HCT116 (cell line): ENCODE results near the gene TAF6. TPM values are rescaled to one million over a fixed set of nuclear protein-coding genes. Genes with fewer than 3 reads are reported as not detected.

Source experiments
- ATAC-seq: fragments of 200-7000 bp; cut with Tn5 transposase; 2 replicates; pipeline ENCODE4 v1.9.1; 2020; ENCODE audit warnings: mild to moderate bottlenecking, moderate library complexity
- BruUV-seq: library from RNA; stranded (reverse); fragments of 400-500 nt; replicated peaks from 2 replicates; lab custom pipeline; 2021; lab: Mats Ljungman, UMichigan
- CTCF ChIA-PET: fragments of 300-600 bp; sonication (Branson Sonifier 250); formaldehyde crosslinking; loops from one replicate; lab custom pipeline; 2021; ENCODE audit warnings: antibody characterized with exemption; lab: Charles Lee
- POLR2A ChIA-PET: fragments of 300-600, 350-600 bp; sonication (Branson Sonifier 250); formaldehyde crosslinking; loops from one replicate; lab custom pipeline; 2021; ENCODE audit warnings: antibody characterized with exemption; lab: Charles Lee
- RAD21 ChIA-PET, 2 experiments: fragments of 300-600 bp; sonication (Branson Sonifier 250); formaldehyde crosslinking; loops; one replicate each; lab custom pipeline; 2023; ENCODE audit warnings: low total read pairs in 2 of 2; ENCODE audit not compliant: uncharacterized antibody in 2 of 2, unreplicated experiment in 2 of 2, low non-redundant PET in 1 of 2; lab: Charles Lee
- DNase-seq: peaks from one replicate; pipeline ENCODE4 v3.0.0-alpha.2; 2010; ENCODE audit warnings: low read depth, low spot score
- H2AFZ ChIP-seq: fragments of 200-600 bp; shearing (Covaris generic), sonication (generic); 2 replicates; pipeline ENCODE4 v1.6.1; 2017; ENCODE audit warnings: low read depth, mixed run types, mixed read lengths, antibody characterized with exemption, low read length; ENCODE audit not compliant: poor library complexity, severe bottlenecking
- H3K27ac ChIP-seq: 2 replicates; pipeline ENCODE4 v1.5.1; 2012; ENCODE audit warnings: low read depth, low read length
- H3K27me3 ChIP-seq: fragments of 200-600 bp; sonication (generic); 2 replicates; pipeline ENCODE4 v1.6.1; 2016; ENCODE audit warnings: mixed run types, low read length, mixed read lengths; ENCODE audit not compliant: insufficient read depth
- H3K36me3 ChIP-seq, 2 experiments: fragments of 200-500 bp in 1 of 2; fragments of 200-600 bp in 1 of 2; sonication (Bioruptor generic) in 1 of 2; sonication (generic) in 1 of 2; 2 replicates each; pipeline versions ENCODE4 v1.5.1 to v1.6.1; 2014 to 2016; ENCODE audit warnings: low read length in 2 of 2, inconsistent platforms in 1 of 2, mixed read lengths in 1 of 2, mixed run types in 1 of 2; ENCODE audit not compliant: insufficient read depth in 2 of 2, control insufficient read depth in 1 of 2
- H3K4me1 ChIP-seq, 2 experiments: fragments of 200-600 bp in 1 of 2; sonication (generic) in 1 of 2; 2 replicates each; pipeline versions ENCODE4 v1.5.1 to v1.6.1; 2012 to 2017; ENCODE audit warnings: low read length in 2 of 2, inconsistent platforms in 1 of 2, mild to moderate bottlenecking in 1 of 2, mixed read lengths in 1 of 2, mixed run types in 1 of 2, moderate library complexity in 1 of 2; ENCODE audit not compliant: insufficient read depth in 2 of 2, control insufficient read depth in 1 of 2
- H3K4me2 ChIP-seq: fragments of 200-600 bp; sonication (generic); 2 replicates; pipeline ENCODE4 v1.6.1; 2017; ENCODE audit warnings: mixed run types, low read length, mixed read lengths
- H3K4me3 ChIP-seq, 2 experiments: fragments of 200-600 bp in 1 of 2; sonication (generic) in 1 of 2; replicated peaks in 1 of 2; 2 replicates each; pipeline ENCODE4 v1.5.1; 2011 to 2016; ENCODE audit warnings: low read length in 2 of 2, control low read depth in 1 of 2, low read depth in 1 of 2, mild to moderate bottlenecking in 1 of 2, mixed read lengths in 1 of 2, mixed run types in 1 of 2
- H3K79me2 ChIP-seq: fragments of 200-600 bp; sonication (generic); 2 replicates; pipeline ENCODE4 v1.6.1; 2017; ENCODE audit warnings: mild to moderate bottlenecking, mixed run types, low read length, moderate library complexity, mixed read lengths; ENCODE audit not compliant: insufficient read depth
- H3K9ac ChIP-seq: fragments of 200-600 bp; sonication (generic); 2 replicates; pipeline ENCODE4 v1.6.1; 2016; ENCODE audit warnings: low read length, mixed read lengths
- H3K9me2 ChIP-seq: fragments of 200-600 bp; sonication (generic), shearing (Covaris generic); 2 replicates; pipeline ENCODE4 v1.6.1; 2017; ENCODE audit warnings: mixed run types, mild to moderate bottlenecking, moderate library complexity; ENCODE audit not compliant: insufficient read depth
- H3K9me3 ChIP-seq, 2 experiments: fragments of 200-500 bp in 1 of 2; fragments of 200-600 bp in 1 of 2; sonication (Bioruptor generic) in 1 of 2; sonication (generic) in 1 of 2; 2 replicates each; pipeline ENCODE4 v1.6.1; 2014 to 2017; ENCODE audit warnings: low read length in 2 of 2, mixed read lengths in 2 of 2, inconsistent platforms in 1 of 2, low read depth in 1 of 2, mild to moderate bottlenecking in 1 of 2, mixed run types in 1 of 2, moderate library complexity in 1 of 2; ENCODE audit not compliant: control insufficient read depth in 1 of 2, insufficient read depth in 1 of 2
- H4K20me1 ChIP-seq: fragments of 200-600 bp; sonication (generic), shearing (Covaris generic); 2 replicates; pipeline ENCODE4 v1.6.1; 2017; ENCODE audit warnings: mixed run types, mild to moderate bottlenecking, moderate library complexity; ENCODE audit not compliant: insufficient read depth
- CTCF ChIP-seq, 3 experiments: fragments of 200-600 bp in 1 of 3; sonication (generic) in 1 of 3; IDR thresholded peaks in 2 of 3; conservative IDR thresholded peaks in 1 of 3; 2 replicates each; pipeline ENCODE4 v1.5.1; 2012 to 2017; ENCODE audit warnings: low read depth in 2 of 3, low read length in 2 of 3, antibody characterized with exemption in 1 of 3, borderline replicate concordance in 1 of 3, control low read depth in 1 of 3, mild to moderate bottlenecking in 1 of 3, mixed read lengths in 1 of 3, mixed run types in 1 of 3, moderate library complexity in 1 of 3; ENCODE audit not compliant: insufficient read depth in 1 of 3
- ELF1 ChIP-seq: IDR thresholded peaks from 2 replicates; pipeline ENCODE4 v1.6.1; 2012; ENCODE audit warnings: low read depth, borderline replicate concordance
- EZH2phosphoT487 ChIP-seq: fragments of 200-600 bp; IDR thresholded peaks from 2 replicates; pipeline ENCODE4 v1.6.1; 2018; ENCODE audit warnings: antibody characterized with exemption, borderline replicate concordance
- FOSL1 ChIP-seq: IDR thresholded peaks from 2 replicates; pipeline ENCODE4 v1.6.1; 2012; ENCODE audit warnings: low read depth
- POLR2A ChIP-seq: IDR thresholded peaks from 2 replicates; pipeline ENCODE4 v1.7.0; 2011; ENCODE audit warnings: borderline replicate concordance; ENCODE audit not compliant: insufficient read depth, insufficient read length; ENCODE audit errors: extremely low read depth
- POLR2AphosphoS5 ChIP-seq: IDR thresholded peaks from 2 replicates; pipeline ENCODE4 v1.6.1; 2011; ENCODE audit warnings: mild to moderate bottlenecking, low read depth, low read length, moderate library complexity
- REST ChIP-seq: IDR thresholded peaks from 2 replicates; pipeline ENCODE4 v1.6.1; 2012; ENCODE audit warnings: low read depth
- SIN3A ChIP-seq: IDR thresholded peaks from 2 replicates; pipeline ENCODE4 v1.6.1; 2012; ENCODE audit warnings: low read depth
- SRF ChIP-seq: IDR thresholded peaks from 2 replicates; pipeline ENCODE4 v1.6.1; 2012; ENCODE audit warnings: low read depth
- TCF7L2 ChIP-seq: IDR thresholded peaks from 2 replicates; pipeline ENCODE4 v1.7.0; 2011; ENCODE audit warnings: borderline replicate concordance, inconsistent platforms; ENCODE audit not compliant: insufficient read depth, insufficient read length; ENCODE audit errors: extremely low read depth
- YY1 ChIP-seq: IDR thresholded peaks from 2 replicates; pipeline ENCODE4 v1.6.1; 2011; ENCODE audit warnings: low read length, low read depth, moderate library complexity, mild to moderate bottlenecking; ENCODE audit not compliant: insufficient replicate concordance; ENCODE audit errors: extremely low read depth
- ZBTB33 ChIP-seq: IDR thresholded peaks from 2 replicates; pipeline ENCODE4 v1.6.1; 2011; ENCODE audit warnings: mild to moderate bottlenecking, low read length, moderate library complexity; ENCODE audit not compliant: insufficient replicate concordance; ENCODE audit errors: extremely low read depth
- ZFX ChIP-seq: fragments of 450-650 bp; IDR thresholded peaks from 2 replicates; pipeline ENCODE4 v1.6.1; 2017
- intact Hi-C: fragments of 100-400 bp; cut with micrococcal nuclease; formaldehyde crosslinking; loops from 2 replicates; pipeline ENCODE4 v1.10.0; 2022
- total RNA-seq: library from RNA; stranded (reverse); gene quantifications from one replicate; pipeline ENCODE4 v1.2.1, GENCODE V29; 2021; ENCODE audit not compliant: unreplicated experiment

The TAF6 gene
- total RNA-seq, 1 experiment from 2014 or later: 67.4 TPM

- H3K4me3 ChIP-seq: peak within 1 kb of the TSS; percentile 69 to 77
- RAD21 ChIA-PET: interaction anchor here in 1 of 2 experiments (1.0 kb wide), 1 partner anchor 20 kb away, joined by 3 read pairs; no protein-coding TSS in a partner anchor
- H3K36me3 ChIP-seq: peaks cover 22 to 29% of the 10 kb centered on the region in 2 experiments; a peak in 3 of 4 replicates
- H4K20me1 ChIP-seq: no peaks in the 10 kb centered on the region
- BruUV-seq: no TSS peak
- H3K27me3 ChIP-seq: no peaks in the 10 kb centered on the region
- POLR2A ChIA-PET: interaction anchor here (1.0 to 1.7 kb wide), 3 partner anchors 15 to 88 kb away, joined by 4 to 18 read pairs (median 5); partner anchors contain the start of genes AP4M1 and MCM7
- H2AFZ ChIP-seq: peak within 1 kb of the TSS; percentile 10
- peaks cover 48% of the 10 kb centered on the region for H3K79me2 ChIP-seq
- H3K9me3 ChIP-seq: no peaks in the 10 kb centered on the region
- H3K9me2 ChIP-seq: no peaks in the 10 kb centered on the region
- intact Hi-C loops: loop anchor here (1.0 kb wide), 1 partner anchor 87 kb away; no protein-coding TSS in a partner anchor
- CTCF ChIA-PET: interaction anchor here (0.9 kb wide), 1 partner anchor 20 kb away, joined by 3 read pairs; the partner anchor contains the start of gene AP4M1
- peak within 1 kb of the TSS; percentile 87 for H3K4me2 ChIP-seq
- H3K9ac ChIP-seq: peak within 1 kb of the TSS; percentile 83
- TF ChIP-seq REST: no peak
- TF ChIP-seq SIN3A: no peak
- no peak for TF ChIP-seq SRF
- peak; percentile 83 for TF ChIP-seq YY1
- TF ChIP-seq EZH2phosphoT487: no peak
- TF ChIP-seq TCF7L2: peak; percentile 60
- peak in 2 of 3 experiments; percentile 84 to 85; a peak in 4 of 6 replicates for TF ChIP-seq CTCF (IDR thresholded peaks at IDR 0.05 in 2 of 3, conservative IDR thresholded peaks at IDR 0.05 in 1 of 3; ENCODE audit: borderline replicate concordance in 1 of 3, insufficient read depth in 1 of 3, low read depth in 2 of 3, low read length in 2 of 3)
- TF ChIP-seq ZBTB33: peak; percentile 64
- TF ChIP-seq POLR2AphosphoS5: peak; percentile 85
- TF ChIP-seq FOSL1: no peak
- peak; percentile 89 for TF ChIP-seq ZFX
- peak; percentile 58 for TF ChIP-seq POLR2A
- TF ChIP-seq ELF1: no peak
- H3K27ac ChIP-seq: peak within 1 kb of the TSS; percentile 72
- peak; percentile 91 for ATAC-seq
- H3K4me1 ChIP-seq: peaks cover 11 to 24% of the 10 kb centered on the region in 2 experiments
- peak; percentile 98 for DNase-seq
Observed at GRCh38 chr7:100081535-100082102, 37.5 kb downstream of the TAF6 start, which contains the start of gene ZNF3. Gene ZNF3, minus strand, starts transcription at chr7:100081723. Its CDS starts 4,366 bp downstream, at chr7:100077357.
